ENCODE measurements around the gene PRKRIP1. TPM values are rescaled to one million over a fixed set of nuclear protein-coding genes. Genes with fewer than 3 reads are reported as not detected.

Gene PRKRIP1
- total RNA-seq, 1 experiment from 2014 or later: 36.8 TPM

DNA sequence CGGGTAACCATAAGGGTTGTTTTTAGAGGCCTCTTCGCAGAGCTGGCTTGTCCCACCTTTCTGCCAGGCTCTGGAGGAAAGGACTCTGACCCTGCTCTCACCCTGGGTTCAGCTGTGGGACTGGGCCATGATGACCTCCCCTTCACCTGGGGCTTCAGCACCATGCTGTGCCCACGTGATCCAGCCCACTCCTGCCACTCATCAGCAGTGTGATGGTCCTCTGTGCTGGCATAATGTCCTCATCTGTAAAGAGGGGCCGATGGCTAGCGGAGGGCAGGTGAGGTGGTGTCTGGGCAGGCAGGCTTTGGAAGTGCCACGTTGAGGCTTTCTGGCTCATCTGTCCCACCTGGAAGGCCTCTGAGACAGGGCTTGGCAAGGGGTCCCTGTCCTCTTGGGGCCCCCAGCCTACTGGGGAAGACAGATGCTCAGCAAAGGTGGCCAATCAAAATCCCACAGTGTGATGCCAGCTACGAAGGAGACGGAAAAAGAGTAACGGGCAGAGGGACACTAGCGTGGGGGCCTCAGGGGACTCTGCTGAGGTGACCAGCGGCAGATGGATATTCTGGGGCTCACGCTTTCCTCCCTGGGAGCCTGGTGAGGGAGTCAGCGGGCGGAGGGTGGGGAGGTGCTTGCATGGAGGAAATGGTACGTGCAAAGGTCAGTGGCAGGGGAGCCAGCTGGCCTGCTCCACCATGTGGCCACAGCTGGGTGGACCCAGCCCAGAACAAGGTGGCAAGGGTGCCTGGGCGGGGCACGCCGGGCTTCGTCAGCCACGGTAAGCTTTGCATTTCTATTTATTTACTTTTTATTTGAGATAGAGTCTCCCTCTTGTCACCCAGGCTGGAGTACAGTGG lies 74.0 kb downstream of the PRKRIP1 start:
- H3K4me3 Mint-ChIP-seq (ENCODE audit: unreplicated experiment): no peak overlapping the region
- CTCF ChIA-PET: no interaction called here
- no peaks in the 10 kb centered on the region for H3K27me3 Mint-ChIP-seq (ENCODE audit: insufficient read depth, unreplicated experiment)
- peaks cover 15% of the 10 kb centered on the region for H3K36me3 Mint-ChIP-seq (ENCODE audit: insufficient read depth, unreplicated experiment)
- no peak for DNase-seq (ENCODE audit: unreplicated experiment)
- TF ChIP-seq CTCF (IDR thresholded peaks at IDR 0.05; ENCODE audit: unreplicated experiment): no peak
- POLR2A ChIA-PET: no interaction called here
- no peaks in the 10 kb centered on the region for H3K9me3 Mint-ChIP-seq (ENCODE audit: unreplicated experiment)
- intact Hi-C loops (cut with micrococcal nuclease): no loop called here
- H3K4me1 Mint-ChIP-seq (ENCODE audit: insufficient read depth, unreplicated experiment): peaks cover 5% of the 10 kb centered on the region
- H3K27ac Mint-ChIP-seq (ENCODE audit: low read depth, unreplicated experiment): no peak overlapping the region
- BruUV-seq (replicated peaks): no TSS peak

- no TSS peak for BruUV-seq (replicated peaks)
- no peaks in the 10 kb centered on the region for H3K9me3 Mint-ChIP-seq (ENCODE audit: unreplicated experiment)
- ChIA-PET POLR2A (interaction anchor here (0.9 kb wide), 1 partner anchor 75 kb away, joined by 3 read pairs; no protein-coding TSS in a partner anchor), CTCF (interaction anchor here (0.6 kb wide), 2 partner anchors 144 to 1333 kb away, joined by 4 read pairs; no protein-coding TSS in a partner anchor)
- no peaks in the 10 kb centered on the region for H3K27me3 Mint-ChIP-seq (ENCODE audit: insufficient read depth, unreplicated experiment)
- intact Hi-C loops (cut with micrococcal nuclease): no loop called here
- DNase-seq (ENCODE audit: unreplicated experiment): no peak
- no peak for TF ChIP-seq CTCF (IDR thresholded peaks at IDR 0.05; ENCODE audit: unreplicated experiment)
- peaks cover 3% of the 10 kb centered on the region for H3K4me1 Mint-ChIP-seq (ENCODE audit: insufficient read depth, unreplicated experiment)
- no peak overlapping the region for H3K4me3 Mint-ChIP-seq (ENCODE audit: unreplicated experiment)
- no peak overlapping the region for H3K27ac Mint-ChIP-seq (ENCODE audit: low read depth, unreplicated experiment)
- H3K36me3 Mint-ChIP-seq (ENCODE audit: insufficient read depth, unreplicated experiment): peaks cover 15% of the 10 kb centered on the region
These were observed 75.6 kb downstream of the PRKRIP1 start for GRCh38 chr7:102471791-102472125.

GRCh38 chr7:102472126-102473041 lies 76.2 kb downstream of the PRKRIP1 start:
- no peaks in the 10 kb centered on the region for H3K27me3 Mint-ChIP-seq (ENCODE audit: insufficient read depth, unreplicated experiment)

More at GRCh38 chr7:102472126-102473041, 76.2 kb downstream of the PRKRIP1 start:
- intact Hi-C loops (cut with micrococcal nuclease): no loop called here
- CTCF ChIA-PET: no interaction called here
- H3K4me1 Mint-ChIP-seq (ENCODE audit: insufficient read depth, unreplicated experiment): no peaks in the 10 kb centered on the region
- no peaks in the 10 kb centered on the region for H3K9me3 Mint-ChIP-seq (ENCODE audit: unreplicated experiment)
- peaks cover 15% of the 10 kb centered on the region for H3K36me3 Mint-ChIP-seq (ENCODE audit: insufficient read depth, unreplicated experiment)
- POLR2A ChIA-PET: interaction anchor here (0.9 to 1.2 kb wide), 2 partner anchors 8 to 76 kb away, joined by 3 to 4 read pairs; partner anchors contain the start of gene ALKBH4
- no TSS peak for BruUV-seq (replicated peaks)
- no peak overlapping the region for H3K27ac Mint-ChIP-seq (ENCODE audit: low read depth, unreplicated experiment)
- TF ChIP-seq CTCF (IDR thresholded peaks at IDR 0.05; ENCODE audit: unreplicated experiment): no peak
- no peak for DNase-seq (ENCODE audit: unreplicated experiment)
- no peak overlapping the region for H3K4me3 Mint-ChIP-seq (ENCODE audit: unreplicated experiment)
